SJCRH30 (cell line): ENCODE results near the gene SAA1. TPM values are rescaled to one million over a fixed set of nuclear protein-coding genes. Genes with fewer than 3 reads are reported as not detected.
"Not testable (repeated sequence)": the region's sequence is repeated elsewhere in the genome, so short reads cannot be mapped to it uniquely, and the experiment has no call there.

Experiments used
- DNase-seq, 2 experiments: peaks; one replicate each; pipeline ENCODE4 v3.0.0-alpha.2; 2015 to 2020
- H3K27ac ChIP-seq: fragments of 250-450 bp; sonication (Bioruptor Pico); 2 replicates; pipeline ENCODE4 v1.5.1; 2020; ENCODE audit warnings: mild to moderate bottlenecking, moderate library complexity
- H3K27me3 ChIP-seq: fragments of 250-450 bp; sonication (Bioruptor Pico); 2 replicates; pipeline ENCODE4 v1.5.1; 2020; ENCODE audit warnings: mild to moderate bottlenecking, moderate library complexity
- H3K36me3 ChIP-seq: fragments of 250-450 bp; sonication (Bioruptor Pico); 2 replicates; pipeline ENCODE4 v1.5.1; 2020; ENCODE audit warnings: mild to moderate bottlenecking, moderate library complexity
- H3K4me1 ChIP-seq: fragments of 250-450 bp; sonication (Bioruptor Pico); 2 replicates; pipeline ENCODE4 v1.5.1; 2020; ENCODE audit warnings: mild to moderate bottlenecking, moderate library complexity
- H3K4me3 ChIP-seq: fragments of 250-450 bp; sonication (Bioruptor Pico); 2 replicates; pipeline ENCODE4 v1.5.1; 2020; ENCODE audit warnings: mild to moderate bottlenecking, moderate library complexity
- H3K9me3 ChIP-seq: fragments of 250-450 bp; sonication (Bioruptor Pico); replicated peaks from 2 replicates; pipeline ENCODE4 v1.5.1; 2020; ENCODE audit warnings: mild to moderate bottlenecking, moderate library complexity
- total RNA-seq: library from RNA; depleted of rRNA; stranded (reverse); fragments of >200 nt; shearing (Covaris generic); gene quantifications from 2 replicates; pipeline ENCODE4 v1.2.3, GENCODE V29; 2014

The SAA1 gene
- total RNA-seq, 1 experiment from 2014 or later = not detected

DNA sequence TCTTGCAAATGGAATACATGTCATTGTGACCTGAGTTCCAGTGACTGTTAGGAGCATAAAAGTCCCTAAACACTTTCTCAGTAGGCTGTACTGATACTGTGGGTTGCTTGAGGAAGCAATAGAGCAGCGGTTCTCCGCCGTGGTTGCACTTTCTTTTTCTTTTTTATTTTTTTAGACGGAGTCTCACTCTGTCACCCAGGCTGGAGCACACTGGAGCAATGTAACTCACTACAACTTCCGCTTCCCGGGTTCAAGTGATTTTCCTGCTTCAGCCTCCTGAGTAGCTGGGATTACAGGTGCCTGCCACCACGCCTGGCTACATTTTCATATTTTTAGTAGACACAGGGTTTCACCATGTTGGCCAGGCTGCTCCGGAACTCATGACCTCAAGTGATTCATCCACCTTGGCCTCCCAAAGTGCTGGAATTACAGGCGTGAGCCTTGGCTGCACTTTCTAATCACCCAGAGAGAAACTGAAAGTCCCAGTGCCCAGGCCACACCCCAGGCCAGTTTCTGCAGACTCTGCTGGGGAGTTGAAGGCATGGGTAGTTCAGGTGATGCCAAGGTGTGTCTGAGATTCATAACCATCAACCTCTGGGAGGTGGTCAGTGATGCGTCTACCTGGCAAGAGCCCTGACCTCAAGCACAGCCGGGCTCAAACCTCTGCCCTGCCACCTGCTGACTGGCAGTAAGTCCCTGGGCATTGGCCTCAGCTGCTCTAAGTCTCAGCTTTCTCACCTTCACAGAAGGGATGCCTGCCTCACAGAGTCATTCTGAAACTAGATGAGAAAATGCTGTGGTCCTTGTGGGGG is 19.5 kb upstream of the SAA1 start:
- not testable (repeated sequence) for H3K27me3 ChIP-seq, H3K9me3 ChIP-seq, H3K4me1 ChIP-seq, H3K36me3 ChIP-seq, H3K4me3 ChIP-seq, DNase-seq, H3K27ac ChIP-seq

DNA sequence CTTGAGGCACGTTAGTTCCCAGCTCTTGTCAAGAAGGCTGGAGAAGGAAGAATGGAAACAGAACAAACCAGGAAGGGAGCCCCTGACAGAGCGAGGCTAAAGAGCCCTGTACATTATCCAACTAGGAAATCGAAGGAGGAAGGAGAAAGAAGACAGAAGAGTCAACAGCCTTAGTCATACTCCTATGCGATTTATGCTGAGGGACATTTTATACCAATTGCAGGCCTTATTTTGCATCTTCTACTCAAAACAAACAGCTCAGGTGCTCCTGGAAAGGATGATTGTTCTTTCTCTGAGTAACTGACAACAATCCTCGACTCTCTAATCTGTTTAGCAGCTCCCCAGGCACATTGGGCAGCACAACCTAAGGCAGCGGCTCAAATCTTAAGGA is 18.9 kb upstream of the SAA1 start:
- H3K4me3 ChIP-seq = not testable (repeated sequence)

DNA sequence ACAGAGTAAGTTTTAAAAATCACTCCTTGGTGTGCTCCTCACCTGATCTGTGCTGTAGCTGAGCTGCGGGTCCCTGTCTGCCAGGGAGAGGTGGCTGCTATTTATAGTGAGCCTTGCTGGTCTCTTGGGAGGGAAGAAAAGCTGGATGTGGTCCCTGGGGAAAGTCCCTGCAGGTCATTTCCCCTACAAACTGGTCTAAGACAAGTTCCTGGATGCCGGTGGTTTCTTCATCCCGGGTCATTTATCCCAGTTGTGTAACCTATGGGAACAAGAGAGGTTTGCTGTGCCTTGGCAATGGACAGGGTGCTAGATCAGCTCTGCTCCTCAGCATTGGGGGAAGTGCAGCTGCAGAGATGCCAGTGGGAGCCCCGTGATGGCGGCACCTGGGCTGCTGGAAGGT is 17.5 kb upstream of the SAA1 start, which contains the start of gene SAA2:
SAA2 (minus strand) TSS at position 108 of the 400 bp plus-strand sequence. CDS start 657 bp downstream, outside the sequence.
- Histone ChIP-seq H3K4me3 (no peak within 1 kb of the TSS), H3K36me3 (no peaks in the 10 kb centered on the region), H3K27me3 (peaks cover 7% of the 10 kb centered on the region; the same call in 1 of the 2 replicates), H3K4me1 (no peaks in the 10 kb centered on the region), H3K27ac (no peak within 1 kb of the TSS), H3K9me3 (no peaks in the 10 kb centered on the region)
- no peak for DNase-seq

More for the DNA sequence above, 18.9 kb upstream of the SAA1 start:
- H3K36me3 ChIP-seq, H3K9me3 ChIP-seq, H3K27ac ChIP-seq, H3K27me3 ChIP-seq, H3K4me1 ChIP-seq, DNase-seq: not testable (repeated sequence)

DNA sequence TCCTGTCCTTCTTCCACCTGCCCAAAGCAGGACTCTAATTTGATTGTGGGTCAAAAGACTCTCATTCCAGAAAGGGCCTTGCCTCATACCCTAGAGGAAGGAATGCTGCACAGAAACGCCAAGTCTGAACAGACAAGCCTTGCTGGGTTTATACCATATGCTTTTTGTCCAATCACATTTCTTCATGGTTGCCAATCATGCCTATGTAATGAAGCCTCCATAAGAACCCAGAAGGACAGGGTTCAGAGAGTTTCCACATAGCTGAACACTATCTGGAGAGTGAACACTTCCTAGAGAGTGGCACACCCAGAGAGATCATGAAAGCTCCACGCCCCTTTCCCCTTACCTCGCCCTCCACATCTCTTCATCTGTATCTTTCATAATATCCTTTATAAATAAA is 12.8 kb upstream of the SAA1 start:
- Histone ChIP-seq H3K4me1 (0 out of 2 replicates have a peak, but pooled peaks cover 4% of the 10 kb centered on the region), H3K27me3 (peaks cover 7% of the 10 kb centered on the region; the same call in 1 of the 2 replicates), H3K27ac (no peak overlapping the region), H3K4me3 (no peak overlapping the region), H3K9me3 (no peaks in the 10 kb centered on the region), H3K36me3 (no peaks in the 10 kb centered on the region)
- DNase-seq = no peak

DNA sequence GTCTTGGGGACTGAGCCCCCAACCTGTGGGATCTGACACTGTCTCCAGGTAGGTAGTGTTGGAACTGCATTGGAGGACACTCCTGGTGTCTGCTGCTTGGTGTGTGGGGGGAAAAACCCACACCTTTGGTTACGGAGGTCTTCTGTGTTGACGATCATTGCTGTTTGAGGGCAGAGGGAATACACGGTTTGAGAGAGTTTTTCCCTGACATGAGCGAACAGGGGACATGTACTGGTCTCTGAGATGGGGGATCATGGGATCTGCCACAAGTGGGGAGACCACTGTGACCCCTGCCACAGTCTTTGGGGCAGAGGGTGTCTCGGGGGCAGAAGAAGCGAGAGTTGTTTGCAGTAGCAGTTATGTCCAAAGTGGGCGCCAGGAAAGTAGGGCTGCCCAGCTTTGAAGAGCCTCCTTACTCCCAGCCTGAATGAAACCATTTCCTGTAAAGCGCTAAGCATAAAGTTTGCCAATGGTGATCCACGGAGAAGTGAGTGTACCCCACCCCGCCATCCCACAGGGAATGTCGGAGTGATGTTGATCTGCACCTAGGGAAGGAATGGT is 12.2 kb upstream of the SAA1 start:
- Histone ChIP-seq H3K27me3 (peaks cover 7% of the 10 kb centered on the region; the same call in 1 of the 2 replicates), H3K4me3 (no peak overlapping the region)
- DNase-seq = no peak

DNA sequence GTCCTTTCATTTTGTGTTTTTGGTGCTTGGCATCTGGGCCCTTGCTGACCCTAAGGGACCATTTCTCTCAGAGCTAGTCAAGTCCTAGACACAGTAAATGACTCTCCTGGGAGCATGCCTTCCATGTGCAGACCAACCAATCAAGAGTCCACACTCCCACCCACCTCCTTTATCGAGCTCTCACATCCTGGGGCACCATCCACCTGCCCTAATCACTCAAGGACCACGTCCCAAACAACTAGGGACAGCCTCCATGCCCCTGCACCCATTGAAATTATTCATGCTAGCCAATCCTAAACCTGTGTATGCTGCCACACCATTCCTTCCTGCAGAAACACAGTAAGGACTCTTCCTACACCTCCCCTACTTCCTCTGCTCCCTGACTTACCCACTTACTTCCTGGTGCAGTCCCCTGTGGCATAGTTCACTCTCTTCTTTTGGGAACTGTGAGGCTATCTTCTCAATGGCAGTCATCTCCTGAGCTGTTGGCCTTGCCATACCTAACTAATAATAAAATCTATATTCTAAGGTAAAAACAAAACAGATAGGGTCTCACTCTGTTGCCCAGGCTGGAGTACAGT is 11.2 kb upstream of the SAA1 start:
- peak; percentile 61 to 71 for DNase-seq
- Histone ChIP-seq H3K9me3 (no peaks in the 10 kb centered on the region), H3K4me3 (no peak overlapping the region), H3K27ac (no peak overlapping the region), H3K36me3 (no peaks in the 10 kb centered on the region), H3K27me3 (peaks cover 5% of the 10 kb centered on the region; the same call in 1 of the 2 replicates), H3K4me1 (0 out of 2 replicates have a peak, but pooled peaks cover 4% of the 10 kb centered on the region)

More for the DNA sequence above, 12.2 kb upstream of the SAA1 start:
- Histone ChIP-seq H3K9me3 (no peaks in the 10 kb centered on the region), H3K4me1 (0 out of 2 replicates have a peak, but pooled peaks cover 4% of the 10 kb centered on the region), H3K36me3 (no peaks in the 10 kb centered on the region), H3K27ac (no peak overlapping the region)

DNA sequence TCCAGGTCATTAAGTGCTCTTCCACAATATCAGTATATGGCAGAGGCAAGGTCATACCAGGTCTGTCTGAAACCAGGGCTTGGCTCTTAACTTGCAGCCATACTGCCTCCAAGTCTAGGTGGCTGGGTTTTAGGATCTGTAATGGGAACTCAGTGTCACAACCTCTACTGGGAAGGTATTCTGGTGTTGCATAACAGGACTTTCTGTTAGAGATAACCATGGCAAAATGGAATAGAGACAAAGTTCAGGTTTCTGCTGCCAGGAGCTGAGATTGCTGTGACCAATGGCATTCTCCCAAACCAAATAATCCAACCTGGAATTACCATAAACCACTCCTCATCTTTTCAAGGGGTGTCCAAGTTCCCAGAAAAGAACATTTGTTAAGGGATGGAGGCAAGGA is 6.8 kb upstream of the SAA1 start:
- Histone ChIP-seq H3K27me3 (peaks cover 6% of the 10 kb centered on the region; the same call in 1 of the 2 replicates), H3K36me3 (no peaks in the 10 kb centered on the region), H3K4me3 (no peak overlapping the region), H3K4me1 (peaks cover 4% of the 10 kb centered on the region; the same call in 1 of the 2 replicates), H3K27ac (no peak overlapping the region), H3K9me3 (no peaks in the 10 kb centered on the region)
- DNase-seq = no peak

DNA sequence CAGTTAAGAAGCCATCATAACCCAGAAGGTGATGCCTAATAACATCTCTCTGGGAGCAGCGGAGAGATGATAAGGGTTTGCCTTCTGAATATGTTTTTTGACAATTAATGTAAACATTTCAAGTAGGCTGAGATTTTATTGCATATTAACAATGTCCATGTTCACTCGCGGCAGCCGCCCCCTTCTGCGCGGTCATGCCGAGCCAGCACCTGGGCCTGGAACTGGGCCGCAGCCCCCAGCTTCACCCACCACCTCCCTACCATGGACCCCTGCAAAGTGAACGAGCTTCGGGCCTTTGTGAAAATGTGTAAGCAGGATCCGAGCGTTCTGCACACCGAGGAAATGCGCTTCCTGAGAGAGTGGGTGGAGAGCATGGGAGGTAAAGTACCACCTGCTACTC is 4.3 kb upstream of the SAA1 start:
- Histone ChIP-seq H3K4me1 (no peaks in the 10 kb centered on the region; the same call in 1 of the 2 replicates), H3K36me3 (no peaks in the 10 kb centered on the region), H3K27me3 (peaks cover 6% of the 10 kb centered on the region; the same call in 1 of the 2 replicates), H3K9me3 (no peaks in the 10 kb centered on the region), H3K27ac (no peak overlapping the region), H3K4me3 (no peak overlapping the region)
- no peak for DNase-seq

DNA sequence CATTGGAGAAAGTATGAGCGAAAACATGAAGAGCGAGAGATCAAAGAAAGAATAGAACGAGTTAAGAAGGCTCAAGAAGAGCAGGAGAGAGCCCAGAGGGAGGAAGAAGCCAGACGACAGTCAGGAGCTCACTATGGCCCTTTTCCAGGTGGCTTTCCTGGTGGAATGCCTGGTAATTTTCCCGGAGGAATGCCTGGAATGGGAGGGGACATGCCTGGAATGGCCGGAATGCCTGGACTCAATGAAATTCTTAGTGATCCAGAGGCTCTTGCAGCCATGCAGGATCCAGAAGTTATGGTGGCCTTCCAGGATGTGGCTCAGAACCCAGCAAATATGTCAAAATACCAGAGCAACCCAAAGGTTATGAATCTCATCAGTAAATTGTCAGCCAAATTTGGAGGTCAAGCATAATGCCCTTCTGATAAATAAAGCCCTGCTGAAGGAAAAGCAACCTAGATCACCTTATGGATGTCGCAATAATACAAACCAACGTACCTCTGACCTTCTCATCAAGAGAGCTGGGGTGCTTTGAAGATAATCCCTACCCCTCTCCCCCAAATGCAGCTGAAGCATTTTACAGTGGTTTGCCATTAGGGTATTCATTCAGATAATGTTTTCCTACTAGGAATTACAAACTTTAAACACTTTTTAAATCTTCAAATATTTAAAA is 3.2 kb upstream of the SAA1 start:
- not testable (repeated sequence) for H3K9me3 ChIP-seq, H3K4me1 ChIP-seq, H3K4me3 ChIP-seq, H3K27me3 ChIP-seq, H3K27ac ChIP-seq, H3K36me3 ChIP-seq, DNase-seq

DNA sequence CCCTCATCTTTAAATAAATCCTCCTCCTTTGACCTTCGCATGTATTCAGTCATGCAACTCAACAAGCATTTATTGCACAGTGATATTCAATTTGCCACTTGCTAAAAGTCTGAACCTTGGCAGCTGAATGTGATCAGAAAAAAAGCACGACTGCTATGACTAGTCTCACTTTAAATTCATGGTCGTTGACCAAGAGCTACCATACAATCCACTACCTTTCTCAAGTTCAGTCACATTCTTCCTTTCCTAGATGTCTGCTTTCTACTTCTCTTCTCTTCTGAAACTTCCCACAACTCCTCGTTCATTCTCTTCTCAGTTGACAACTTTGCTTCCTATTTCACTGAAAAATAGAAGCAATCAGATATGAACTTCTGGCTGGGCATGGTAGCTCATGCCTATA is 2.0 kb upstream of the SAA1 start:
- Histone ChIP-seq H3K36me3 (no peaks in the 10 kb centered on the region), H3K4me1 (no peaks in the 10 kb centered on the region; the same call in 1 of the 2 replicates), H3K4me3 (no peak overlapping the region), H3K9me3 (no peaks in the 10 kb centered on the region), H3K27ac (no peak overlapping the region), H3K27me3 (peaks cover 6% of the 10 kb centered on the region; the same call in 1 of the 2 replicates)
- DNase-seq = no peak

DNA sequence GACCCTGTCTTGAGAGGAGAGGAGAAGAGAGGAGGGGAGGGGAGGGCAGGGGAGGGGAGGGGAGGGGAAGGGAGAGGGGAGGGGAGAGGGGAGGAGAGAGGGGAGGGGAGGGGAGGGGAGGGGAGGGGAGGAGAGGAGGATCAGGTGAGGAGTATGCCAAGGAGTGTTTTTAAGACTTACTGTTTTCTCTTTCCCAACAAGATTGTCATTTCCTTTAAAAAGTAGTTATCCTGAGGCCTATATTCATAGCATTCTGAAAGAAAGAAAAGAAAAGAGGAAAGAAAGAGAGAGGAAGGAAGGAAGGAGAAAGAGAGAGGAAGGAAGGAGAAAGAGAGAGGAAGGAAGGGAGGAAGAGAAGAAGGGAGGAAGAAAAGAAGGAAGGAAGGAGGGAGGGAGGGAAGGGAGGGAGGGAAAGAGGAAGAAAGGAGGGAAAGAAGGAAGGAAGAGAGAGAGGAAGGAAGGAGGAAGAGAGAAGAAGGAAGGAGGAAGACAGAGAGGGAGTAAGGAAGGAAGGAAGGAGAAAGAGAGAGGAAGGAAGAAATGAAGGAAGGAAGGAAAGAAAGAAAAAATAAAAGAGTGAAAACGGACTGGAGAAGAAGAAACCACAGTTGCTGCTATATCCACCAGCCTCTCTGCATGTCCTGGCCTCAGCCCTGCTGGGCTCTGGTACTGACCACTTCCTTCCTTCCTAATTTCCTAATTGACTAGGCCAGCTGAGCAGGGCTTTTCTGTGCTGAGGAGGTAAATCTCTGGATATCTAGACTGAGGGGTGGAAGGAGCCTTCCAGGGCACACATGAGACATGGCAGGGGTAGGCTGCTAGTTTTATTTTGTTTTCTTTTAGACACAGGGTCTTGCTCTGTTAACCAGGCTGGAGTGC is 1.1 kb upstream of the SAA1 start:
- H3K4me1 ChIP-seq = no peaks in the 10 kb centered on the region; the same call in 1 of the 2 replicates
- no peak overlapping the region for H3K27ac ChIP-seq
- DNase-seq = peak; percentile 46
- no peaks in the 10 kb centered on the region for H3K36me3 ChIP-seq
- no peaks in the 10 kb centered on the region for H3K9me3 ChIP-seq
- H3K27me3 ChIP-seq = peaks cover 5% of the 10 kb centered on the region; the same call in 1 of the 2 replicates
- no peak overlapping the region for H3K4me3 ChIP-seq

DNA sequence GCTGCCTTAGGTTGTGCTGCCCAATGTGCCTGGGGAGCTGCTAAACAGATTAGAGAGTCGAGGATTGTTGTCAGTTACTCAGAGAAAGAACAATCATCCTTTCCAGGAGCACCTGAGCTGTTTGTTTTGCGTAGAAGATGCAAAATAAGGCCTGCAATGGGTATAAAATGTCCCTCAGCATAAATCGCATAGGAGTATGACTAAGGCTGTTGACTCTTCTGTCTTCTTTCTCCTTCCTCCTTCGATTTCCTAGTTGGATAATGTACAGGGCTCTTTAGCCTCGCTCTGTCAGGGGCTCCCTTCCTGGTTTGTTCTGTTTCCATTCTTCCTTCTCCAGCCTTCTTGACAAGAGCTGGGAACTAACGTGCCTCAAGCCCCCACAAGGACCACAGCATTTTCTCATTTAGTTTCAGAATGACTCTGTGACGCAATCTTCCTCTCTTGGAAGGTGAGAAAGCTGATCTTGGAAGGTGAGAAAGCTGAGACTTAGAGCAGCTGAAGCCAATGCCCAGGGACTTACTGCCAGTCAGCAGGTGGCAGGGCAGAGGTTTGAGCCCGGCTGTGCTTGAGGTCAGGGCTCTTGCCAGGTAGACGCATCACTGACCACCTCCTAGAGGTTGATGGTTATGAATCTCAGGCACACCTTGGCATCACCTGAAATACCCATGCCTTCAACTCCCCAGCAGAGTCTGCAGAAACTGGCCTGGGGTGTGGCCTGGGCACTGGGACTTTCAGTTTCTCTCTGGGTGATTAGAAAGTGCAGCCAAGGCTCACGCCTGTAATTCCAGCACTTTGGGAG is 1.5 kb downstream of the SAA1 start:
- not testable (repeated sequence) for H3K9me3 ChIP-seq, H3K27ac ChIP-seq, H3K4me1 ChIP-seq, H3K27me3 ChIP-seq, H3K4me3 ChIP-seq, DNase-seq, H3K36me3 ChIP-seq

DNA sequence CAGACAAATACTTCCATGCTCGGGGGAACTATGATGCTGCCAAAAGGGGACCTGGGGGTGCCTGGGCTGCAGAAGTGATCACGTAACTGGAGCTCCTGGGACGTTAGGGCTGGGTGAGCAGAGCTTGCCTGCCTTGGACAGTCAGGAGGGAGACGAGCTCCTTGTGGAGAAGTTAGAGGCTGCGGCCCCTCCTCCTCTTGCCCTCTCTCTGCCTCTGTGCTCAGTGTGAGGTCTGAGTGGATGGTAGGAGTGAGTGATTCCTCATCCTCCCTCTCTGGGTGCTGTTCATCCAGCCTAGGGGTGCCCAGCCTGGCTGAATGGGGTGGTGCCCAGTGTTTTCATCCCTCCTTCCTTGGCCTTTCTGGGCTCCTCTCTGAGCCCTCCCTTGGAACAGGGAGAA is 3.2 kb downstream of the SAA1 start:
- not testable (repeated sequence) for H3K9me3 ChIP-seq, H3K4me1 ChIP-seq, H3K36me3 ChIP-seq, DNase-seq, H3K27ac ChIP-seq, H3K27me3 ChIP-seq, H3K4me3 ChIP-seq
